Panc1 (cell line): Measurements from ENCODE around the gene MRPL51. TPM values are rescaled to one million over a fixed set of nuclear protein-coding genes. Genes with fewer than 3 reads are reported as not detected.
"Not testable (repeated sequence)": the region's sequence is repeated elsewhere in the genome, so short reads cannot be mapped to it uniquely, and the experiment has no call there.

ENCODE experiments used
- ATAC-seq: fragments of 200-7000 bp; cut with Tn5 transposase; 2 replicates; pipeline ENCODE4 v1.9.1; 2020; ENCODE audit warnings: mild to moderate bottlenecking, moderate library complexity
- BruUV-seq: library from RNA; stranded (reverse); fragments of 400-500 nt; replicated peaks from 2 replicates; lab custom pipeline; 2021; lab: Mats Ljungman, UMichigan
- CTCF ChIA-PET: fragments of 300-600 bp; sonication (Branson Sonifier 250); formaldehyde crosslinking; loops from one replicate; lab custom pipeline; 2022; ENCODE audit warnings: antibody characterized with exemption; lab: Charles Lee
- POLR2A ChIA-PET: fragments of 300-600 bp; sonication (Branson Sonifier 250); formaldehyde crosslinking; loops from one replicate; lab custom pipeline; 2022; ENCODE audit warnings: antibody characterized with exemption; lab: Charles Lee
- DNase-seq: peaks from one replicate; pipeline ENCODE4 v3.0.0-alpha.2; 2010; ENCODE audit warnings: low read depth, low spot score
- H3K27ac ChIP-seq: 2 replicates; pipeline ENCODE4 v1.5.1; 2011; ENCODE audit warnings: mild to moderate bottlenecking, low read length, inconsistent platforms
- H3K27me3 ChIP-seq: fragments of 200-500 bp; sonication (Bioruptor generic); 2 replicates; pipeline ENCODE4 v1.6.0; 2014; ENCODE audit warnings: low read length, inconsistent platforms; ENCODE audit not compliant: control insufficient read depth, insufficient read depth
- H3K36me3 ChIP-seq: fragments of 200-500 bp; sonication (Bioruptor generic); 2 replicates; pipeline ENCODE4 v1.5.1; 2014; ENCODE audit warnings: inconsistent platforms, mild to moderate bottlenecking, low read length, moderate library complexity; ENCODE audit not compliant: control insufficient read depth, insufficient read depth
- H3K4me1 ChIP-seq: 2 replicates; pipeline ENCODE4 v1.5.1; 2011; ENCODE audit warnings: inconsistent platforms, mild to moderate bottlenecking, low read length, moderate library complexity; ENCODE audit not compliant: control insufficient read depth, insufficient read depth
- H3K4me3 ChIP-seq, 2 experiments: 2 replicates each; pipeline ENCODE4 v1.5.1; 2011 to 2012; ENCODE audit warnings: low read depth in 2 of 2, low read length in 2 of 2, mild to moderate bottlenecking in 2 of 2, inconsistent platforms in 1 of 2, moderate library complexity in 1 of 2
- H3K9me3 ChIP-seq: fragments of 200-500 bp; sonication (Bioruptor generic); 2 replicates; pipeline ENCODE4 v1.5.1; 2014; ENCODE audit warnings: low read depth, mild to moderate bottlenecking, inconsistent platforms, low read length, moderate library complexity; ENCODE audit not compliant: control insufficient read depth, insufficient read depth
- POLR2AphosphoS5 ChIP-seq: IDR thresholded peaks from 2 replicates; pipeline ENCODE4 v1.6.1; 2012; ENCODE audit warnings: mild to moderate bottlenecking, low read depth, low read length, moderate library complexity
- SIN3A ChIP-seq: IDR thresholded peaks from 2 replicates; pipeline ENCODE4 v1.6.1; 2012; ENCODE audit warnings: low read depth, mild to moderate bottlenecking, low read length, moderate library complexity, borderline replicate concordance; ENCODE audit not compliant: insufficient read depth
- TCF7L2 ChIP-seq: IDR thresholded peaks from 2 replicates; pipeline ENCODE4 v1.6.1; 2011; ENCODE audit warnings: mild to moderate bottlenecking, low read depth, low read length, inconsistent platforms
- in situ Hi-C: cut with HindIII; loops from 2 replicates; pipeline ENCODE4 v1.10.0; 2016; ENCODE audit warnings: low sequenced_read_pairs, low pct_unique_long_range_greater_than_20kb
- intact Hi-C: fragments of 100-400 bp; cut with micrococcal nuclease; formaldehyde crosslinking; loops from one replicate; pipeline ENCODE4 v1.10.0; 2022; ENCODE audit not compliant: unreplicated experiment
- total RNA-seq: library from RNA; stranded (reverse); gene quantifications from one replicate; pipeline ENCODE4 v1.2.1, GENCODE V29; 2021; ENCODE audit not compliant: unreplicated experiment
- TF ChIP-seq, protein P1 (sequence below): fragments of 450-650 bp; IDR thresholded peaks from 2 replicates; pipeline ENCODE4 v1.5.1; 2017; ENCODE audit warnings: mild to moderate bottlenecking
- TF ChIP-seq, protein P2 (sequence below), 2 experiments: IDR thresholded peaks; 2 replicates each; pipeline ENCODE4 v1.6.1; 2011 to 2012; ENCODE audit warnings: low read depth in 2 of 2, control low read depth in 1 of 2, low read length in 1 of 2, mild to moderate bottlenecking in 1 of 2, moderate library complexity in 1 of 2; ENCODE audit not compliant: insufficient read depth in 1 of 2

The MRPL51 gene
- total RNA-seq, 1 experiment from 2014 or later, result 194 TPM

DNA sequence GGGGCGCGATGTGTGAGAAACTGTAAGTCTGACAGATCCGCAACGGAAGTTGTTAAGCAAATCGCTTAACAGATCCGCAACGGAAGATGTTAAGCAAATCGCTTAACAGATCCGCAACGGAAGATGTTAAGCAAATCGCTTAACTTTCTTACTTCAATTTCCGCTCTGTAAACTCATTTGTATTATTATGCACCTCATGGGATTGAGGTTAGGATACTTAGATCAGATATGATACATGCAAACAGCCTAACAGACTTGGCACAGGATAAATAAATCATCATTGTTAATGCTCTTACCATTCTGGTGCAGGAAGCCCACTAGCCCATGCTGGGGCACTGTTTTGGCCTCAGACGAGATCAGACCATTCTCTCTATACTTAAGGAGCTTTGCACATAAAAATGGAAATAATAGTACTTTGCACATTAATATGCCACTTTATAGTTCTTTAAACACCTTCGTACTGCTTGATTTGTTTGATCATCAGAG, 1.2 kb upstream of the MRPL51 start:
- ATAC-seq (no peak; the same call in 1 of the 2 replicates), DNase-seq (no peak)
- no peaks in the 10 kb centered on the region for H3K27me3 ChIP-seq
- peaks cover 17% of the 10 kb centered on the region for H3K4me1 ChIP-seq
- intact Hi-C loops, result no loop called here
- H3K4me3 ChIP-seq, result peak overlapping the region; percentile 93 to 94
- in situ Hi-C loops, result no loop called here
- peaks cover 23% of the 10 kb centered on the region for H3K36me3 ChIP-seq
- H3K27ac ChIP-seq, result peak overlapping the region; percentile 97
- ChIA-PET CTCF (no interaction called here), POLR2A (interaction anchor here (0.8 kb wide), 1 partner anchor 42 kb away, joined by 3 read pairs; no protein-coding TSS in a partner anchor)
- H3K9me3 ChIP-seq, result no peaks in the 10 kb centered on the region
- TSS peak; percentile 85 for BruUV-seq
- TF ChIP-seq, protein P1, sequence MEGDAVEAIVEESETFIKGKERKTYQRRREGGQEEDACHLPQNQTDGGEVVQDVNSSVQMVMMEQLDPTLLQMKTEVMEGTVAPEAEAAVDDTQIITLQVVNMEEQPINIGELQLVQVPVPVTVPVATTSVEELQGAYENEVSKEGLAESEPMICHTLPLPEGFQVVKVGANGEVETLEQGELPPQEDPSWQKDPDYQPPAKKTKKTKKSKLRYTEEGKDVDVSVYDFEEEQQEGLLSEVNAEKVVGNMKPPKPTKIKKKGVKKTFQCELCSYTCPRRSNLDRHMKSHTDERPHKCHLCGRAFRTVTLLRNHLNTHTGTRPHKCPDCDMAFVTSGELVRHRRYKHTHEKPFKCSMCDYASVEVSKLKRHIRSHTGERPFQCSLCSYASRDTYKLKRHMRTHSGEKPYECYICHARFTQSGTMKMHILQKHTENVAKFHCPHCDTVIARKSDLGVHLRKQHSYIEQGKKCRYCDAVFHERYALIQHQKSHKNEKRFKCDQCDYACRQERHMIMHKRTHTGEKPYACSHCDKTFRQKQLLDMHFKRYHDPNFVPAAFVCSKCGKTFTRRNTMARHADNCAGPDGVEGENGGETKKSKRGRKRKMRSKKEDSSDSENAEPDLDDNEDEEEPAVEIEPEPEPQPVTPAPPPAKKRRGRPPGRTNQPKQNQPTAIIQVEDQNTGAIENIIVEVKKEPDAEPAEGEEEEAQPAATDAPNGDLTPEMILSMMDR, result no peak
- TF ChIP-seq POLR2AphosphoS5, result no peak
- TF ChIP-seq, protein P2, sequence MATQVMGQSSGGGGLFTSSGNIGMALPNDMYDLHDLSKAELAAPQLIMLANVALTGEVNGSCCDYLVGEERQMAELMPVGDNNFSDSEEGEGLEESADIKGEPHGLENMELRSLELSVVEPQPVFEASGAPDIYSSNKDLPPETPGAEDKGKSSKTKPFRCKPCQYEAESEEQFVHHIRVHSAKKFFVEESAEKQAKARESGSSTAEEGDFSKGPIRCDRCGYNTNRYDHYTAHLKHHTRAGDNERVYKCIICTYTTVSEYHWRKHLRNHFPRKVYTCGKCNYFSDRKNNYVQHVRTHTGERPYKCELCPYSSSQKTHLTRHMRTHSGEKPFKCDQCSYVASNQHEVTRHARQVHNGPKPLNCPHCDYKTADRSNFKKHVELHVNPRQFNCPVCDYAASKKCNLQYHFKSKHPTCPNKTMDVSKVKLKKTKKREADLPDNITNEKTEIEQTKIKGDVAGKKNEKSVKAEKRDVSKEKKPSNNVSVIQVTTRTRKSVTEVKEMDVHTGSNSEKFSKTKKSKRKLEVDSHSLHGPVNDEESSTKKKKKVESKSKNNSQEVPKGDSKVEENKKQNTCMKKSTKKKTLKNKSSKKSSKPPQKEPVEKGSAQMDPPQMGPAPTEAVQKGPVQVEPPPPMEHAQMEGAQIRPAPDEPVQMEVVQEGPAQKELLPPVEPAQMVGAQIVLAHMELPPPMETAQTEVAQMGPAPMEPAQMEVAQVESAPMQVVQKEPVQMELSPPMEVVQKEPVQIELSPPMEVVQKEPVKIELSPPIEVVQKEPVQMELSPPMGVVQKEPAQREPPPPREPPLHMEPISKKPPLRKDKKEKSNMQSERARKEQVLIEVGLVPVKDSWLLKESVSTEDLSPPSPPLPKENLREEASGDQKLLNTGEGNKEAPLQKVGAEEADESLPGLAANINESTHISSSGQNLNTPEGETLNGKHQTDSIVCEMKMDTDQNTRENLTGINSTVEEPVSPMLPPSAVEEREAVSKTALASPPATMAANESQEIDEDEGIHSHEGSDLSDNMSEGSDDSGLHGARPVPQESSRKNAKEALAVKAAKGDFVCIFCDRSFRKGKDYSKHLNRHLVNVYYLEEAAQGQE (IDR thresholded peaks at IDR 0.05; ENCODE audit: insufficient read depth in 1 of 2, low read depth in 2 of 2, low read length in 1 of 2), result no peak
- TF ChIP-seq TCF7L2, result no peak
- TF ChIP-seq SIN3A, result no peak

DNA sequence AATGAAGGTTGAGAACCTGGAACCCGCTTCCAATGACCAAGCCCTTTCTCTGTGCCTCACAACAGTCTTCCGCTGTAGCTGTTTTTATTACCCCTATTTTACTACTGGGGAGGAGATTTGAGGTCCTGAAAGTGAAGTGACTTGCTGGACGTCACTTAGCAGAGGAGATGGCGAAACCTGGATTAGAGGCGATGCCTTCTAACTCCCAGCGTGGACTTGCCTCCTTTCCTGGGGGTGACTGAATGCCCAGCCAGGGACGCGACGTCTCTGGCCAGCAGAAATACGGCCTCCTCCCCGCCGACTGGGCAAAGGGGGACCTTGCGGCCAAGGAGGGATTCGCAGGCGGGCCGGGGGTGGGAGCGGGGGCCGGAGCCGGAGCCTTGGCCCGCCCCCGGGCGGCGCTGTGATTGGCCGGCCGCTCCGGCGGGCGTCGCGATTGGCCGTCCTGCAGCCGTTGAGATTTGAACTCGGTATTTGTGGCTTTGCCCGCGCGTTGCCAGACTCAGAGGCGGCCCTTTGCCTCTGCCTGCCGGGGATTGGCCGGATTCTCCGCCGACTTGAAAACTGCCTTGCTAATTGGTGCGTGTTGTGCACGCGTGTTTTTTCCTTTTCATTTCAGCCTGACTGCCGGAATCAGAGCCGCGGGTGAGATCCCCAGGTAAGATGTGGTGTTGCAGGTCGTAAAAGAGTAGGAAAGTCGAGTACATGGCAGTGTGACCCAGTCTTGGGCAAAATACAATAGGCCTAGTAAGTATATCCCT, 615 bp upstream of the MRPL51 start, which contains the start of gene NCAPD2:
Gene NCAPD2 (plus strand): TSS at position 606 of the 761 bp plus-strand sequence. CDS start 997 bp downstream, outside the sequence.
- TF ChIP-seq SIN3A (peak; percentile 76), TCF7L2 (no peak), POLR2AphosphoS5 (peak; percentile 48; the same call in 1 of the 2 replicates)
- TF ChIP-seq, protein P2 (IDR thresholded peaks at IDR 0.05; ENCODE audit: insufficient read depth in 1 of 2, low read depth in 2 of 2, low read length in 1 of 2), result no peak
- TF ChIP-seq, protein P1, result no peak
- intact Hi-C loops (no loop called here), in situ Hi-C loops (no loop called here)
- Histone ChIP-seq H3K27me3 (no peaks in the 10 kb centered on the region), H3K4me1 (peaks cover 17% of the 10 kb centered on the region), H3K4me3 (peak within 1 kb of the TSS; percentile 94 to 95), H3K9me3 (no peaks in the 10 kb centered on the region), H3K27ac (peak within 1 kb of the TSS; percentile 98), H3K36me3 (peaks cover 23% of the 10 kb centered on the region)
- DNase-seq, result peak; percentile 68
- peak; percentile 93 for ATAC-seq
- CTCF ChIA-PET, result no interaction called here
- POLR2A ChIA-PET, result interaction anchor here (0.6 to 0.7 kb wide), 2 partner anchors 40 to 271 kb away, joined by 3 to 4 read pairs; partner anchors contain the start of gene GAPDH
- BruUV-seq, result no TSS peak

DNA sequence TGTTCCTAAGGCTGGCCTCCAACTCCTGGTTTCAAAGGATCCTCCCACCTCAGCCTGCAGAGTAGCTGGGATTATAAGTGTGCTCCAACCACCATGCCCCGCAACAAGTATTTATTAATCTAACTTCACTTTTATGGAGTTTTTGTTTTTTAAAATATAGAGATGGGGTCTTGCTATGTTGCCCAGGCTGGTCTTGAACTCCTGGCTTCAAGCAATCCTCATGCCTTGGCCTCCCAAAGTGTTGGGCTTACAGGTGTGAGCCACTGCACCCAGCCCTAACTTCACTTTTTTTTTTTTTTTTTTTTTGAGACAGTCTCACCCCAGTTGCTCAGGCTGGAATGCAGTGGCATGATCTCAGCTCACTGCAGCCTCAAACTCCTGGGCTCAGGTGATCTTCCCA, 2.4 kb downstream of the MRPL51 start:
- H3K4me3 ChIP-seq, CTCF ChIA-PET, BruUV-seq, DNase-seq, ATAC-seq, H3K9me3 ChIP-seq, H3K27me3 ChIP-seq, H3K27ac ChIP-seq, intact Hi-C loops, in situ Hi-C loops: not testable (repeated sequence)
- Histone ChIP-seq H3K36me3 (peaks cover 17% of the 10 kb centered on the region), H3K4me1 (peaks cover 17% of the 10 kb centered on the region)
- POLR2A ChIA-PET, result interaction anchor here (0.6 kb wide), 1 partner anchor 154 kb away, joined by 10 read pairs; no protein-coding TSS in a partner anchor
